ENCODE data around the gene CDC25B.
"Not testable (repeated sequence)": the region's sequence is repeated elsewhere in the genome, so short reads cannot be mapped to it uniquely, and the experiment has no call there.

The CDC25B gene

DNA sequence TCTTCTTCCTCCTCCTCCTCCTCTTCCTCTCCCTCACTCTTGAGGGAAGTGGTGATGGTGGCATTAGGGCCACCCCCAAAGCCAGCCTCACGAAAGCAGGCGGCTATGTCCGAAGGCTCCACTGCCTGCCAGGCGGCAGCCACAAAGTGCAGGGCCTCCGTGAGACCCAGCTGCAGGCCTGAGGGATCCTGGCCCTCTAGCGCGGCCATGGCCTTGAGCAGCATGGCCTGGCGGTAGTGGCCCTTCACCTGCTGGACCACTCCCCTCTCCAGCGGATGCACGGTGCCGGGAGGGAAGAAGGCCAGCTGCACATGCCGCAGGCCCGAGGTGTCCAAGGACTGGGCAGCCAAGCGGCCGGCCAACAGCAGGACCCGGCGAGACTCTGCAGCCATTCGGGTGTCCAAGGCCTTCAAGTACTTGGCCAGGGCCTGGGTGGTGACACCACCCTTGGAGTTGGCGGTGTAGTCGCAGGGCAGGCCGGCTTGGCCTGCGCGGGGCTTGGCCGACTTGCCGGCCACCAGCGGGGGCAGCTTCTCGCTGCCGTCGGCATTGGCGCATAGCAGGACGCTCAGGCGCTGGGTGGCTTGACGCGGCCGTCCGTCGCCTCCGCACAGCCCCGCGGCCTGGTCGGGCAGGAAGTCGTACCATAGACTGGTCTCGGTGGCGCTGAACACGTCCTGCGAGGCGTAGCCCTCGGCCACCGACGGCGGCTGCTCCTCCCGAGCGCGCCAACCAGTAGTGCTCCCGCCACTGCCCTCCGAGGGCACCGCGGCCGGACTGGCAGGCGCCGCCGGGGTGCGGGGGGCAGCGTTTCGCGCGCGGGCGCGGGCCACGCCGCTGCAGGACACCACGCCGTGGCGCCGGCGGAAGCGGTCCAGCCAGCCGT is 10.6 kb upstream of the CDC25B start:
- DNase-seq (ENCODE audit: low read depth) = no peak

DNA sequence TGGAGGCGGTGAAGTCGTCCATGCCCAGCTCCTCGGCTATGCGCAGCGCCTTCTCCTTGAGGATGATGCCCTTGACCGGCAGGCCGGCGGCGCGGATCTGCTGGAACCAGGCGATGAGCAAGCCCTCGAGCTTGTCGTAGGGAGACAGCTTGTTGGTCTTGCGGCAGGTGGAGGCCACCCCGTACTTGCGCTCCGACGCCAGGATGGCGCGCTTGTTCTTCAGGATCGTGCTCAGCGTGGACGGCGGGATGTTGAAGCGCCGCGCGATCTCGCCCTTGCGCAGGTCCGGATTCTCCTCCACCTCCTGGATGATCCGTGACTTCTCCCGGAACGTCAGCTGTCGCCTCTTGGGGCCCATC is 10.0 kb upstream of the CDC25B start:
- no peak for DNase-seq (ENCODE audit: low read depth)

DNA sequence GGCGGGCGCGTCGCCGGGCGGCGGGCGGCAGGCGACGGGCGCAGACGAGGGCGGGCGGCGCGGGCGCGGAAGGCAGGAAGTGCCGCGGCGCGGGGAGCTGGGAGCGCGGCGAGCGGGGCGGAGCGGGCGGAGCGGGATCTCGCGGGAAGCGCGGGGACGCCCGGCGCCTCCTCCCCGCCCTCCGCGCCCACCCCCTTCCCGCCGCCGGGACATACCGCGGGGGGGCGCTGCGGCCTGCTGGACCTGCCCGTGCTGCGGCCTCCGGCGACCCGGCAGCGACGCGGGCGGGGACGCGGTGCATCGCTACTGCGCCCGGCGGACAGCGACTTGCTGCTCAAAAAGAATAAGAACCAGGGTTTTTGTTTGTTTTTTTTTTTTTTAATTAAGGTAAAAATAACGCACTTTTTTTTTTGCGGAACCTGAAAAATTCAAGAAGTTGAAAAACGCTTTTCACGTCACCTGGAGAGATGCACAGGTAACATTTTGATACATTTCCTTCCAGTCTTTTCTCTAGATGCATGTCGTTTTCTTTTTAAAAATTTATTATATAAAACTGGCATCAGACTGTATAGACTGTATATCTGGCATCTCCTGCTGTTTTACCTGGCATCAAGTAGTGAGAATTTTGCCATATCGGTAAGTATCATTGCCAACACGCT is 9.3 kb upstream of the CDC25B start, which contains the start of gene CENPB:
Gene CENPB (minus strand): TSS at position 76 of the 659 bp plus-strand sequence. CDS start 257 bp downstream, outside the sequence.
- DNase-seq (ENCODE audit: low read depth) = no peak

DNA sequence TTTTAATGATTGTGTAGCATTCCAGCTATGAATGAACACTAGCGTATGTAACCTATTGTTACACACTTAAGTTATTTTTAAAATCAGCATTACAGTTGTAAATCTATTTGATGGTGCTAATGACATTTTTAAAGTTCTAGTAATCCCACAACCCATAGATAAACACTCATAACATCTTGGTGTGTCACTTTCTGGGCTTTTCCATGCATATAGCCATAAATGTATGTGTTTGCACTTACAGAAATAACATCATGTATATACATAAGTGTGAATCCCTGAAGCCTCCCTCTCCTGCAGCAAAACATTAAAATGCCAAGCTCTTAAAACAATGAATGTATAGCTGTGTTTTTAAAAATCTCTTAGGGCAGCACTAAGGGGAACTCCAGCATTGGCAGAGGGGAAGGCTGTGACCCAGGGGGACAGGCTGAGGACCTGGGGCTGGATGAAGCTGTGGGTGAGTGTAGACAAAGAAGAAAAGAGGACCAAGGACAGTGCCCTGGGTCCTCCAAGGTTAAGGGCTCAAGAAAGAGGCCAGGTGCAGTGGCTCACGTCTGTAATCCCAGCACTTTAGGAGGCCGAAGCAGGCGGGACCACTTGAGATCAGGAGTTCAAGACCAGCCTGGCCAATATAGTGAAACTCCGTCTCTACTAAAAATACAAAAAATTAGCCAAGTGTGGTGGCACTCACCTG is 8.6 kb upstream of the CDC25B start:
- DNase-seq (ENCODE audit: low read depth) = no peak

DNA sequence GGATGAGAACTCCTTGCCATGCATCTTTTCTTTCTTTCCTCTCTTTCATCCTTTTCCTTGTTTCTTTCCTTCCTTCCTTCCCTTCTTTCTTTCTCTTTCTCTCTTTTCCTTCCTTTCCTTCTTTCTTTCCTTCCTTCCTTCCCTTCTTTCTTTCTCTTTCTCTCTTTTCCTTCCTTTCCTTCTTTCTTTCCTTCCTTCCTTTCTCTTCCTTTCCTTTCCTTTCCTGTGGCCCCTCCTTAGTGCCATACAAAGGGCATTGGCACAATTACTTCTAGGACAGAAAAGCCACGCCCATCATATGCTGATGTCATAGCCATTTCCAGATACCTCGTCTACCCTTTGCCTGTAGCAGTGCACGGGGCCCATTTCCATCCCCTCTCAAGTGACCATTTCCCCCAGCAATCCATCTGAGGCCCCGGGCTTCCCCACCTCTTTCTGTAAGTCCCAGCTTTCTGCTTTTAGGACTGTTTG is 7.4 kb upstream of the CDC25B start:
- DNase-seq (ENCODE audit: low read depth) = no peak

DNA sequence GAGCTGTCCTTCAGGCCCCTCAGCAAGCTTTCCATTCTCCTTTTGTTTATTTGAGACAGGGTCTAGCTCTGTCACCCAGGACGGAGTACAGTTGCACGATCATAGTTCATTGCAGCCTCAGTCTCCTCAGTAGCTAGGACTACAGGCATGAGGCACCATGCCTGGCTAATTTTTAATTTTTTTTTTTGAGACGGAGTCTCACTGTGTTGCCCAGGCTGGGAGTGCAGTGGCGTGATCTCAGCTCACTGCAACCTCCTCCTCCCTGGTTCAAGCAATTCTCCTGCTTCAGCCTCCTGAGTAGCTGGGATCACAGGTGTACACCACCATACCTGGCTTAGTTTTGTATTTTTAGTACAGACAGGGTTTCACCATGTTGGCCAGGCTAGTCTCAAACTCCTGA is 6.9 kb upstream of the CDC25B start:
- not testable (repeated sequence) for DNase-seq (ENCODE audit: low read depth)

DNA sequence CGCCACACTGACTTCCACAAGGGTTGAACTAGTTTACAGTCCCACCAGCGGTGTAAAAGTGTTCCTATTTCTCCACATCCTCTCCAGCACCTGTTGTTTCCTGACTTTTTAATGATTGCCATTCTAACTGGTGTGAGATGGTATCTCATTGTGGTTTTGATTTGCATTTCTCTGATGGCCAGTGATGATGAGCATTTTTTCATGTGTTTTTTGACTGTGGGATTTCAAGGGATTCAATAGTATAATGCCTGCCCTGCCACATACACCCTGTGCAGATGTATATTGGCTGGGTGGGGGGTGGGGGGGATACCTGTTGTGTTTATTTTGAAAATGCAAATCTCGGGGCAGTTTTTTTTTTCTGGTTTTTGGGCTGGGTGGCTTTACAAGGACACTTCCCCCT is 1.9 kb upstream of the CDC25B start:
- DNase-seq (ENCODE audit: low read depth) = not testable (repeated sequence)

DNA sequence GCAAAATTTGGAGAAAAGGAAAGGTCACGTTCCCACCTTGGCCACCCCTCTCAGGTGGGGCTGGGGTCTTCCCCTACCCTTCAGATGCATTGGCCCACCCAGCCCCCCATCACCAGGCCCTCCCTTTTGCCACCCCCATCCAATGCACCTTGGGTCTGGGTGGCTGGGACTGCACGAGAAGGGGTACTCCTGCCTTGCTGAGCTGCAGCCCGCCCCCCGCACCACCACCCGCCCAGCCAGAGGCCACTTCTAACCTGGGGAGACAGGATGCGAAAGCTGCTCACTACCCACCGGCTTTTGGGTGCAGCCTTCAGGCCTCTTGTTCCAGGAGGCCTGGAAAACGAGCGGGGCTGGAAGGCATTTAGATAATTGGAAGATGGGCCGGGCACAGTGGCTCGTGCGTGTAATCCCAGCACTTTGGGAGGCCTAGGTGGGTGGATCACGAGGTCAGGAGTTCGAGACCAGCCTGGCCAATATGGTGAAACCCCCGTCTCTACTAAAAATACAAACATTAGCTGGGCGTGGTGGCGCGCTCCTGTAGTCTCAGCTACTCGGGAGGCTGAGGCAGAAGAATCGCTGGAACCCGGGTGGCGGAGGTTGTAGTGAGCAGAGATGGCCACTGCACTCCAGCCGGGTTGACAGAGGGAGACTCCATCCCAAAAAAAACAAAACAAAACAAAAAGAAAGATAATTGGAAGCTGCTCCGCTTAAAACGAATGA is 1.2 kb upstream of the CDC25B start:
- no peak for DNase-seq (ENCODE audit: low read depth)

DNA sequence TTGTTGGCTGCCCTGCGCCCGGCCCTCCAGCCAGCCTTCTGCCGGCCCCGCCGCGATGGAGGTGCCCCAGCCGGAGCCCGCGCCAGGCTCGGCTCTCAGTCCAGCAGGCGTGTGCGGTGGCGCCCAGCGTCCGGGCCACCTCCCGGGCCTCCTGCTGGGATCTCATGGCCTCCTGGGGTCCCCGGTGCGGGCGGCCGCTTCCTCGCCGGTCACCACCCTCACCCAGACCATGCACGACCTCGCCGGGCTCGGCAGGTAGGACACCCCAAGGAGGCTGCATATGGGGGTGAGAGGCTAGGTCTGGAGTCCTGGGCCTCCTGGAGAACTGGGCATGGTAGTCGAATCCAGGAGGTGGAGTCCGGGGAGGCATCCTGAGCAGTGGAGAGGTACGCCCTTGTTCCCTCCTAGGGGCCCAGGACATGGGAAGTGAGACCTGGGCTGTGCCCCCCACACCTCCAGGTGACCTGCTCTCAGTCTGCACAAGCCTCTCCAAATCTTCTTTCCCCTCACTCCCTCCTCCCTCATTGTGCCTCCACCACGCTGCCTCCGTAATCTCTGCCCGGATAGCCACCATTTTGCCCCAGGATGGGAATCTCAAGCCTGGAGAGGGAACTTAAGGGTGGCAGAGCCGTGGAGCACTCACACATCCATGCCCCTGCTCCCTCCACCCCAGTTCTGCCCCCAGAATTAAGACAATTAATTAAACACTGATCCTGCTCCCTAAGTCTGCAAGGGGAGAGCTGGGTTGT is 541 bp downstream of the CDC25B start:
- DNase-seq (ENCODE audit: low read depth) = no peak

DNA sequence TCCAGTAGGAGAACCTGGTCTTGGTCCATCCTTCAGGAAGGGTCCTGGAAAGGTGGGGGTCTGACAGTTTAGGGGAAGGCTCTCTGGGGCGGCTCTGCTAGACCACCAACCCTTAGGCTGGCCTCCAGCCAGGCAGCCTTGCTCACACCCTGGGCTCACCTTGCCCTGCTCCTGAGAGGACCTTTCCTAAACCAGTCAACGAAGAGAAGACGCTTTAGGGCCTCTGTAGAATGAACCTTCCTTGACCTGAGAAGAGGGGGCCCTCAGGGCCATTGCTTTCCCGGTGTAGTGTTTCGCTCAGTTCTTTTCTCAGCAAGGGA is 1.1 kb downstream of the CDC25B start:
- DNase-seq (ENCODE audit: low read depth) = no peak

DNA sequence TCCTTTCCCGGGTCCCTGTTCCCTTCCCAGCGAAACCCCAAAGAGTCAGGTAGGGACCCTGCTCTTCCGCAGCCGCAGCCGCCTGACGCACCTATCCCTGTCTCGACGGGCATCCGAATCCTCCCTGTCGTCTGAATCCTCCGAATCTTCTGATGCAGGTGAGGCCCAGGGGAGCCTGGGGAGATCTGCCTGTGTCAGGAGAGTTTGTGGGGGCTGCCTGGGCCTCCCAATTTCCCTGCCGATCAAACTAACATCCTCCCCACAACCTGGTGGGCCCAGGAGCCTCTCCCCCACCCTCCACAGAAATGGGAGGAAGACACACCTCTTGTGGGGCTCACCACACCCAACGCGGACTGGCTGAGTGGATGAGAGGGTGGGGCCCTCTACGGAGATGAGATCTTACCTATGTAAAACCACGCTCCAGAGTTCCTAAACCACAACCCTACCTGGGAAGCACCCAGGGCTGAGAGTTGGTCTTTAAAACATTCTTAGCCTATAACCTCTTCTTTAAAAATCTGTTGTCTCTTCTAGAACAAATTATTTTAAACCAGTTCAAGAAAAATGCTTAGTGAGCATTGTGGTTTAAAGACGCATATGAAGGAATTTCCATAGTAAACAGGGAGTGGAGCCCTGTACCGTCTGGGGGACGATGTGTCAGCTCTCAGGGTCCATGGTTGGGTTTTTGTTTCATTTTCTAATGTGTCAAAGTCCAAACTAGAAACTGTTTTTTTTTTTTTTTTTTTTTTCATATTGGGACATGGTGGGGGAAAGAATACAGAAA is 1.7 kb downstream of the CDC25B start:
- DNase-seq (ENCODE audit: low read depth) = no peak

DNA sequence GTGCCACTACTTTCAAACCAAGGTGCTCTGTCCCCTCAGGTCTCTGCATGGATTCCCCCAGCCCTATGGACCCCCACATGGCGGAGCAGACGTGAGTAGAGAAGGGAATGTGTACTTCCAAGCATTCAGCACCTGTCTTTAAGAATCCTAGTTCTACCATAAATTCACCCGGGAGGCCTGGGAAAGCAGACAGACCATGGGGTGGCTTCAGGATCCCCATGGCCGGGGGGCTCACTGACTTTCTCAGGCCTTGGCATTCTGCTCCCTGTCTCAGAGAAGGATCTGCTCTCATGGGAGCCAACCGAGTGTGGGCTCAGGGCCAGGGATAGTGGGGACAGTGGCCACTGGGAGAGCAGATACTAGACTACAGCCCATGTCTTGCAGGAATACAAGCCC is 2.3 kb downstream of the CDC25B start:
- no peak for DNase-seq (ENCODE audit: low read depth)

DNA sequence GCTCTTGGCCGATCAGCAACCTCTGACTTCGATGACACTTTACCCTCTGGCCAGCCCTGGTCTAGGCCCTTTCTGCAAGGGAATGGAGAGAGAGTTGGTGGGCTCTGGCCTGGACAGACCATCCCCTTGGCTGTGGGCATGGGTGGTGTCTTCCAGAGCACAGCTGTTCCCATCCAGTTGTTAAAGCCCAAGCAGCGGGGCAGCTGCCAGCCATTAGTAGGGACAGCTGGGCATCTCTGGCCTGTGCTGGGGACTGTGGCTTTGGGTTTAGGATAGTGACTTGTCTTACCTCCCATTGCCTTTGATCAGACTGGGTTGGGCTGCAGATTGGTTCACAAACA is 2.8 kb downstream of the CDC25B start:
- DNase-seq (ENCODE audit: low read depth) = no peak

DNA sequence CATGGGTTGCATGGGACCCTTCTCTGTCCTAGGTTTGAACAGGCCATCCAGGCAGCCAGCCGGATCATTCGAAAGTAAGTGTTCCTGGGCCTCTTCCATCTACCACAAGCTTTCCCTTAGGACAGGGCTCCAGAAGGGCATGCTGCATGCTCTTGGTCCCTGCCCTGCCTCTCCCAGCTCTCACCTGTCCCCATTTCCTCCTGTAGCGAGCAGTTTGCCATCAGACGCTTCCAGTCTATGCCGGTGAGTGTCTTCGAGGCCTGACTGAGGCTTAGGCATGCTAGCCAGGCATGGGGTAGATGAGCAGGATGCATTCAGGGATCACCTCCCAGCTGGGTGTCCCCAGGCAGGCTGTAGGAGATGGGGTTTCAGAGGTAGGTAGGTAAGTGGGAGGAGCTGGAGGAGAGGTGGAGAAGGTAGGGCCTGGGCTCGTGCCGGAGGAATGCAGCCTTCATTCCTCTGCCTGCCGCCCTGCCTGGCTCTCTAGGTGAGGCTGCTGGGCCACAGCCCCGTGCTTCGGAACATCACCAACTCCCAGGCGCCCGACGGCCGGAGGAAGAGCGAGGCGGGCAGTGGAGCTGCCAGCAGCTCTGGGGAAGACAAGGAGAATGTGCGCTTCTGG is 4.3 kb downstream of the CDC25B start:
- no peak for DNase-seq (ENCODE audit: low read depth)

DNA sequence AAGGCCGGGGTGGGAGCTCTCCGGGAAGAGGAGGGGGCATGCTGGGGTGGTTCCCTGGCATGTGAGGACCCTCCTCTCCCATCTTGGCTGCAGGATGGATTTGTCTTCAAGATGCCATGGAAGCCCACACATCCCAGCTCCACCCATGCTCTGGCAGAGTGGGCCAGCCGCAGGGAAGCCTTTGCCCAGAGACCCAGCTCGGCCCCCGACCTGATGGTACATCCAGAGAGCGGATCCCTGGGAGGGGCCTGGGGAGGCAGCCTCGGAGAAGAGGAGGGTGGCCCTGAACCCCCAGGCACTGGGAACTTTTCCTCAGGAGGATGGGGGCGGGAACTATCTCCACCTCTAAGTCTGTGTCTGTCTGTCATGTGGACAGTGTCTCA is 4.8 kb downstream of the CDC25B start:
- no peak for DNase-seq (ENCODE audit: low read depth)

DNA sequence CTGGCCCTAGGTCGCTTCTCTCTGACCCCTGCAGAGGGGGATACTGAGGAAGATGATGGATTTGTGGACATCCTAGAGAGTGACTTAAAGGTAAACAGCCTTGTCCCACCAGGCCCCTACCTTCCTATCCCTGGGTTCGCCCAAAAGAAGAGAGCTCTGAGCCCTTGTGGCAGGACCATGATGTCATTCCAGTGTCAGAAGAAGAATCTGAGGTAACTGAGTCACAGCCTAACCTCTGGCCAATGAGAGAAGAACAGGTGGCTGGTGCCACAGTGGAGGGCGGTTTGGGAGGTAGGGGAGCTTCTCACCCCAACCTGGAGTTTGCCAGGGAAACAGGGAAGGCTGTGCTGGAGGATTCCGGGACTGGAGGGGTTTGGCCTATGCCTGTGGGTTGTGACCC is 5.2 kb downstream of the CDC25B start:
- no peak for DNase-seq (ENCODE audit: low read depth)

DNA sequence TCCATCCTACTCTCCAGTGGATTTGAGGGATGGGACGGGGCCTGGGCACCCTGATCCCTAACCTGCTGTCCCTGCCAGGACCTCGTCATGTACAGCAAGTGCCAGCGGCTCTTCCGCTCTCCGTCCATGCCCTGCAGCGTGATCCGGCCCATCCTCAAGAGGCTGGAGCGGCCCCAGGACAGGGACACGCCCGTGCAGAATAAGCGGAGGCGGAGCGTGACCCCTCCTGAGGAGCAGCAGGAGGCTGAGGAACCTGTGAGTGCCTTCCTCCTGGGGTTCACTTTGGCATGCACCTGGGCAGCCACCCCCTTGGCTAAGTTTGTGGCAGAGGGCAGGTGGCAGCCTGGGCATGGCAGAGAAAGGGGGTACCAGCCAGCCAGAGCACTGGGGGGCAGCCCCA is 5.7 kb downstream of the CDC25B start:
- no peak for DNase-seq (ENCODE audit: low read depth)

DNA sequence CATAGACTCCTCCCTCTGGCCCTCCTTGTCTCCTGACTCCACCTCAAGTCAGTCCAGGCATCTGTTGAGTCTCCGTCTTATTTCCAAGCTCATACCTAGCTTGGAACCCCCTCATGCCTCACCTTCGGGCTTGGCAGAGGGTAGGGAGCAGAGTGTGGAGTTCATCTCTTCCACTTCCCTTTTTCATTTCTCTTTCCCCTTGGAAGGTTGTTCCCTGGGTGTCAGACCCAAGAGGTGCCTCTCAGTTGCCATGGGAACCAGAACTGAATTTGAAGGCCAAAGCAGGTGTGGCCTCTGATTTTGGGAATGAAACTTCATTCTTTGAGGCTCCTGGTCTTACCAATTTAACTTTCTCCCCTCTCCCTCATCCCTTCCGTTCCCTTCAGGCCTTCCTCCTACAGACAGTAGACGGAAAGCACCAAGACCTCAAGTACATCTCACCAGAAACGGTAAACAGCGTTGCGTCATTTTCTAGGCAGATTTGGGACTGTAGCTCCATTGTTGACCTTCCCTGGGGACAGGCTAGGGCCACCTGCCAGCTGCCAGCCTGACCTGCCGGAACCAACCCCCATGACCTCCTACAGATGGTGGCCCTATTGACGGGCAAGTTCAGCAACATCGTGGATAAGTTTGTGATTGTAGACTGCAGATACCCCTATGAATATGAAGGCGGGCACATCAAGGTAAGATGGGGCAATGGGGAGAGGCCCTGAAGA is 6.6 kb downstream of the CDC25B start:
- DNase-seq (ENCODE audit: low read depth) = no peak

DNA sequence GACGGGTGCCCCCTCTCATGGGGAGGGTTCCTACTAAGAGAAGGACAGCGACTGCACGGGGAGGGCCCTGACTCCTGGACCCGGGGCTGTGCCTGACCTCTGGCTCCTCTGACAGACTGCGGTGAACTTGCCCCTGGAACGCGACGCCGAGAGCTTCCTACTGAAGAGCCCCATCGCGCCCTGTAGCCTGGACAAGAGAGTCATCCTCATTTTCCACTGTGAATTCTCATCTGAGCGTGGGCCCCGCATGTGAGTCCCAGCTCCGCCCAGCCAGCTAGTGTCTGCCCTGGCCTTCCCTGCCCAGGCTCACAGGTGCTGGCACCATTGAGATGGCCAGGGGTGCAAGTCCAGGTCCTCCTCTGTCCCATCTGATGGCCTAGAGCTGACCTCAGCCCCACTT is 7.2 kb downstream of the CDC25B start:
- DNase-seq (ENCODE audit: low read depth) = no peak

DNA sequence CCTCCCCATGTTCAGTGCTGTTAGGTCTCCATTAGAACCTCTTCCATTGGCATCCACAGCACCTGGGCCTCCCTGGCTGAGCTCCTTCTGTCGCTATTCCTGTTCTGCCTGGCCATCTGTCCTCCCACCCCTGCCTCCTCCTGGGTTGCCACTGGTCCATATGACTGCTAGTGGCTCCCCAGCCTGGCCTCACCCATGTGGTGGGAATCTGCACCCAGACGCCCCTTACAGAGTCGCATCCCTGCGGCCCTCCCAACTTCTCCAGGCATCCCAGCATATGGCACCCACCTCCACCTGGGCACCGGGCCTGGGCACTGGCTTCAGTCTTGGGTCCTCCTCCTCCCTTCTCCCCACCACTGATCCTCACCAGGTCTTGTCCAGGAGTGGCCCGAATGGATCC is 7.7 kb downstream of the CDC25B start:
- no peak for DNase-seq (ENCODE audit: low read depth)

Data from non-pigmented ciliary epithelial cell (primary cell).